GM12874 (cell line): ENCODE measurements around the gene PIGU.

Experiments used
- TF ChIP-seq, protein P1 (sequence below): IDR thresholded peaks from 2 replicates; pipeline ENCODE4 v1.5.1; 2011; ENCODE audit warnings: low read depth, mild to moderate bottlenecking, control low read depth, low read length, moderate library complexity; ENCODE audit not compliant: insufficient read depth

The PIGU gene

DNA sequence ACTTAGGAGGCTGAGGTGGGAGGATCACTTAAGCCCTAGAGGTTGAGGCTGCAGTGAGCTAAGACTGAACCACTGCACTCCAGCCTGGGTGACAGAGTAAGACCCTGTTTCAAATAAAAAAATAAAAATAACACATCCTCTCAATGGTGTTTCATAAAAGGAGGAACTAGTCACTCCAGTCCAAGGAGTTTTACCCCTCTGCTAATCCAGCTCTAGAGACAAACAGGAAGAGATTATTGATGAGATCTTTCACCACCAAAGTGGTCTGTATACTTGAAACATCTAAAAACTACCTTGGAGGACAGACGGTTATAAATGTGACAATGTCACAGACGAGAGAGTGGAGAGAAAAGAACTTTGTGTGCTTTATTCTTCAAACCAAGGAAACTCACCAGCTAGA lies 58.2 kb downstream of the PIGU start:
- TF ChIP-seq, protein P1, sequence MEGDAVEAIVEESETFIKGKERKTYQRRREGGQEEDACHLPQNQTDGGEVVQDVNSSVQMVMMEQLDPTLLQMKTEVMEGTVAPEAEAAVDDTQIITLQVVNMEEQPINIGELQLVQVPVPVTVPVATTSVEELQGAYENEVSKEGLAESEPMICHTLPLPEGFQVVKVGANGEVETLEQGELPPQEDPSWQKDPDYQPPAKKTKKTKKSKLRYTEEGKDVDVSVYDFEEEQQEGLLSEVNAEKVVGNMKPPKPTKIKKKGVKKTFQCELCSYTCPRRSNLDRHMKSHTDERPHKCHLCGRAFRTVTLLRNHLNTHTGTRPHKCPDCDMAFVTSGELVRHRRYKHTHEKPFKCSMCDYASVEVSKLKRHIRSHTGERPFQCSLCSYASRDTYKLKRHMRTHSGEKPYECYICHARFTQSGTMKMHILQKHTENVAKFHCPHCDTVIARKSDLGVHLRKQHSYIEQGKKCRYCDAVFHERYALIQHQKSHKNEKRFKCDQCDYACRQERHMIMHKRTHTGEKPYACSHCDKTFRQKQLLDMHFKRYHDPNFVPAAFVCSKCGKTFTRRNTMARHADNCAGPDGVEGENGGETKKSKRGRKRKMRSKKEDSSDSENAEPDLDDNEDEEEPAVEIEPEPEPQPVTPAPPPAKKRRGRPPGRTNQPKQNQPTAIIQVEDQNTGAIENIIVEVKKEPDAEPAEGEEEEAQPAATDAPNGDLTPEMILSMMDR: no peak

DNA sequence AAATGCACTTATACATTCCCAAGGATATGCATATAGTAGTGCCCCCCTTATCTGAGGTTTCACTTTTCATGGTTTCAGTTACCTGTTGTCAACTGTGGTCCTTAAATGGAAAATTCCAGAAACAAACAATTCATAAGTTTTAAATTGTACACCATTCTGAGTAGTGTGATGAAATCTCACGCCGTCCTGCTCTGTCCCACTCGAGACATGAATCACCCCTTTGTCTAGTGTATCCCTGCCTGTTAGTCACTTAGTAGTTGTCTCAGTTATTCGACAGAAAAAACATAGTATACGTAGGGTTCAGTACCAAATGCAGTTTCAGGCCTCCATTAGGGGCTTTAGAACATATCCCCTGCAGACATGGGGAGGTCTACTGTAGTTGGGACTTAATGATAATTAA lies 61.4 kb downstream of the PIGU start:
- TF ChIP-seq, protein P1: no peak

DNA sequence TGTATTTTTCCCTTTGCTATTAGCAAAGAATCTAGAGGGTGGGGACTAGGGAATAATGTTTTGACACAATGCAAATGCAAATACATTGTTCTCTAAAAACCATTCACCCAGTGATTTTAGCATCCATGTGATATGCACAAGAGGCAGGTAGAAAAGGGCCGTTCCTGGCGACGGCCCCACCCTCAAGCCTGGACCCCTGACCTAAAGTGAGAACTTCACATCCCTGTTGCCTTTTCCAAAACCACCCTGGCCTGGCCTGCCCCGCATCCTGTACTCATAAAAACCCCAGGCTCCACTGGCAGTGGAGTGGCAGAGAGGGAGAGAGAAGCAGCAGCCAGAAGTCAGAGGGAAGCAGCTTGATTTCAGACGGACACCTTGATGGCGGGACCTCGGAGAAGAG lies 69.8 kb downstream of the PIGU start:
- TF ChIP-seq, protein P1: no peak

DNA sequence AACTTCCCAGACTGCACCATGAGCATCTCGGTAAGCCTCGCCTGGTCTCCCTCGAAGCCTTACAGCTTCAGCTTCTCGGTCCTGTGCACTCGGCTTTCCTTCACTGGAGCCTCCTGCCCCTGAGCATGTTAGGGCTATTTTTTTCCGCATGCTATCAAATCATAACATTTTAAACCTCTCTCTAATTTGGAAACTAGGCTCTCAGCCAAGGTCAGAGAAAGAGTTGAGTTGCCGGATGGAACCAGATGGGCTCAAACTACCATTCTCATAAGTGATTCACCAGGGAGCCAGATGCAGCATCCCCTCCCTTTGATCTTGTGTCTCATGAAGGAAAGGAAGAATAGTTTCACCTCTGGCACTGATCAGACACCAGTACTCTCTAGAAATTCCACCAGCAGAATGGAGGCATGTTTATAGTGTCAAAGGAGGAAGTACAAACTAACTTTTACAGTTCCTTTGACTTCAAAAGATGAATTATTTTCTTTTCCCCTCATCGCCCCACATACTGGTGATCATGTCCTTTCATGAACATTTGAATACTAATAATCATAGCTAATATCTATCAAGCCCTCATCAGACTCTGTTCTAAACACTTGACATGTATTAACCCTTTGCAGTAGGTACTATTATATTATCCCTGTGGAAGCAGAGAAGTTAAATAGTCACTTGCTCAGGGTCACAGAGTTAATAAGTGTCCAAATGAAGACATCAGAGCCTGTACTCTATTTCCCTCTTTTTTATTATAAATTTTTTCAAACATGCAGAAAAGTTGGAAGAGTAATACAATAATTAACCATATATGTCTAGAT lies 71.7 kb downstream of the PIGU start:
- TF ChIP-seq, protein P1: no peak

DNA sequence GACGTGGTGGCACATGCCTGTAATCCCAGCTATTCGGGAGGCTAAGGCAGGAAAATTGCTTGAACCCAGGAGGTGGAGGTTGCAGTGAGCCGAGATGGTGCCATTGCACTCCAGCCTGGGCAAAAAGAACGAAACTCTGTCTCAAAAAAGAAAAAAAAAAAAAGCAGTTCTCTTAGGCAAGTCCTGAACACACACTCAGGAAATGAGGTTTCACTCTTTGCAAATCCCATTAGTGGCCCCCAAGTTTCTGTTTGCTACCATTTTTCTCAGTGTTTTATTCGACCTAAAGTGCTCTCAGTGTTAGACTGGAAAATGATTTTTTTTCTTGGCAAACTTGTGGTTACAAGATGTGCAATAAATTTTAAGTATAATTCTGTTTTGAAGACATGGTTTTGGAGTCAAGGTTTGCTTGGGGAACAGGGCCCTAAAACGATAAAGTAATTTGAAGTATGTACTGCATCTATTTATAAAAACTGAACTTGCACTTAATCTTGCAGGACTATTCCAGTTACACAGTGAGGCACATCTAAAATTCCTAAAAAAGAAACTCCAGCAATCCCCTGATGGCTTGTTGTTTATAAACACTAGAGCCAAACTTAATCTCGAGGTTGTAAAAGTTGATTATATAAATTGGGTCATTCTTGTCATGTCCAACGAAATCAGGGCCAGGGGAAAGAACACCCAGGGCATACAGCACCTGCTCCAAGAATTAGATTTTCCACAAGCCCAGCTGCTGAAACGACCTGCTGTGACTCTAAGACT lies 75.8 kb downstream of the PIGU start:
- TF ChIP-seq, protein P1: no peak

DNA sequence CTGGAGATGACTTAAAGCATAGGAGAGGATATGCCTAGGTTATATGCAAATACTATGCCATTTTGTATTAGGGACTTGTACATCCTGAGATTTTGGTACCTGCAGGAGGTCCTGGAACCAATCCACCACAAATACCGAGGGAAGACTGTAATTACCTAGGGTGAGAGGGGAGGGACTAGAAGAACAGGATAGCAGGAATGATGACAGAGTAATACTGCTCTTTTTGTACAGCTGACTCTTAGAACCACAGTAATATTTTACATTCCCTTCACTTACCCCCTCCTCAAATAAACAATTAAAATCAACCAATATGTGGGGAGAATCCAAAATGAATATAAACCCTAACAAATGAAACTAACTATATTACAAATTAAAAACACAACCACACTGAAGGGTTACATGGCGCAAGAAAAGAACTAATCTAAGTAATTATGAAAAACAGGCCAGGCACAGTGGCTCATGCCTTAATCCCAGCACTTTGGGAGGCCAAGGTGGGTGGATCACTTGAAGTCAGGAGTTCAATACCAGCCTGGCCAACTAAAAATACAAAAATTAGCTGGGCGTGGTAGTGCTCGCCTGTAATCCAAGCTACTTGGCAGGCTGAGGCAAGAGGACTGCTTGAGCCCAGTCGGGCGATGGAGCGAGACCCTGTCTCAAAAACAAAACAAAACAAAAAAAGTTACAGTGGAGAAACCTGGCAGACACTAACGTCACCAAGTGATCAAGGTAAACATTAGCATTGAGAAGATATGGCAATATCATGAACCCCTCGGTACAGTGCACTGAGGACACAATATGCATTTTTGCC lies 81.3 kb downstream of the PIGU start:
- TF ChIP-seq, protein P1: no peak

DNA sequence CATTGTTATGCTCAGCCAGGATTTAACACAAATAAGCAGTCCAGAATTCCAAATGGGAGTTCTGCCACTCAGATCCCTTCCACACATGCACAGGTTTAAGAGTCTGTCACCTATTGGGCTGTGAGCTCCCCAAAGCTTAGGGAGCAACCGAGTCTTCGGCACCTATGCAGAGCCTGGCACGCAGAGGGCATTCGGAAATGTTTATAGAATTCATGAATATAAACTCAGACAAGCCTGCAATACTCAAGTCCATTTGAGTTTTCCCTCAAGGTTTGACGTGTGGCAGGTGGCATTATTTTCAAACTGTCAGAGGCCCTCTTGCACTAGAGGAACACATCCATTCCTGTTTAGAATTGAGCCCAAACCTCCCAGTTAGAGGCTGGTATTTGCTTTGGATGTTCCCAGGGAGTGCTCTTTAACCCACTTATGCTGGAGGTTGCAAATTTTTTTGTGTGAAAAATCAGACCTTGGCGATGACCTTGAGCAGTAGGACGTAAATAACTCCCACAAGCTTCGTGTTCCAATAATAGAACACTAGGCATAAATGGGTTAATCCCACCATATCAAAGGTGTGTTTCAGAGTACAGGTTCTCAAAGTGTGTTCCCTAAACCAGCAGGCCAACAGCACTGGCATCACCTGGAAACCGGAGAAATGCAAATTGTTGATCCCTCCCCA lies 90.3 kb downstream of the PIGU start:
- TF ChIP-seq, protein P1: no peak
